IgD-negative memory B cell (primary cell): ENCODE results near the gene TNFRSF25. TPM values are rescaled to one million over a fixed set of nuclear protein-coding genes. Genes with fewer than 3 reads are reported as not detected.
"Not testable (repeated sequence)": the region's sequence is repeated elsewhere in the genome, so short reads cannot be mapped to it uniquely, and the experiment has no call there.

Experiments used
- H3K27ac Mint-ChIP-seq, 3 donors: one replicate each; pipeline ENCODE4 v1.8.0; 2020 to 2022; ENCODE audit warnings: mild to moderate bottlenecking in 3 of 3, mixed read lengths in 3 of 3, moderate library complexity in 1 of 3
- H3K27me3 Mint-ChIP-seq: one replicate; pipeline ENCODE4 v1.8.0; 2021; ENCODE audit warnings: mixed read lengths
- H3K36me3 Mint-ChIP-seq: one replicate; pipeline ENCODE4 v1.8.0; 2020; ENCODE audit warnings: mild to moderate bottlenecking, mixed read lengths
- H3K4me1 Mint-ChIP-seq, 3 donors: one replicate each; pipeline ENCODE4 v1.8.0; 2020 to 2022; ENCODE audit warnings: mixed read lengths in 3 of 3, mild to moderate bottlenecking in 1 of 3
- H3K4me3 Mint-ChIP-seq, 4 donors: one replicate each; pipeline ENCODE4 v1.8.0; 2020 to 2022; ENCODE audit warnings: mild to moderate bottlenecking in 4 of 4, mixed read lengths in 4 of 4, moderate library complexity in 3 of 4
- H3K9me3 Mint-ChIP-seq, 3 donors: one replicate each; pipeline ENCODE4 v1.8.0; 2020 to 2021; ENCODE audit warnings: mixed read lengths in 3 of 3, mild to moderate bottlenecking in 1 of 3
- polyA plus RNA-seq: library from polyadenylated mRNA; unstranded; fragments of 300-500 nt; fragmentation: Illumina TruSeq; gene quantifications from one replicate; pipeline ENCODE4 v1.2.3, GENCODE V29; 2021

Gene TNFRSF25
- polyA plus RNA-seq, 1 donor from 2014 or later = 2.3 TPM

- H3K36me3 Mint-ChIP-seq, H3K4me1 Mint-ChIP-seq, H3K9me3 Mint-ChIP-seq, H3K4me3 Mint-ChIP-seq: not testable (repeated sequence)
- peak overlapping the region in 1 of 3 donors; percentile 13 for H3K27ac Mint-ChIP-seq
- H3K27me3 Mint-ChIP-seq = peaks cover 25% of the 10 kb centered on the region
These were observed 29.7 kb downstream of the TNFRSF25 start for GRCh38 chr1:6436277-6436676.

GRCh38 chr1:6435547-6435946 is 30.4 kb downstream of the TNFRSF25 start:
- Mint-ChIP-seq H3K27ac (no peak overlapping the region), H3K27me3 (peaks cover 21% of the 10 kb centered on the region), H3K4me3 (no peak overlapping the region), H3K9me3 (no peaks in the 10 kb centered on the region), H3K4me1 (peaks cover 0 to 8% (median 5%) of the 10 kb centered on the region in 3 donors), H3K36me3 (no peaks in the 10 kb centered on the region)

DNA sequence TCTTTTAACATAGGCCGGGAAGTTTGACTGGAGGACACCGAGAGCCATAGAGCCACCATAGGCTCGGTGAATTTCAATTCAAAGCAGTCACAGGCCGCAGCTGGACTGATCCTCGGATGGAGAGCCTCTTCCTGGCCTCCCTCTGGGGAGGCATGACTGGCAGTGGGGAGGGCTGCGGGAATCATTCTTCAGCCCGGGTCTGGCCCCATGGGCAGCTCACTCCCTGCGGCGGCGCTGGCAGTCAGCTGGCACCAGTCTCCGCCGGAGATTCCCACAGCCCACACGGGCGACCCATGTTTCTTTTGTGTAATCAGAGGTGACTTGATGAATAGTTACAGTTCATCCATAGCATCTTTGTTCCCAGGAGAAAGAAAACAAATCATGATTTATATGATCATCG is 30.8 kb downstream of the TNFRSF25 start:
- Mint-ChIP-seq H3K27me3 (peaks cover 25% of the 10 kb centered on the region), H3K27ac (no peak overlapping the region), H3K36me3 (no peaks in the 10 kb centered on the region), H3K4me1 (peaks cover 0 to 8% (median 5%) of the 10 kb centered on the region in 3 donors), H3K9me3 (no peaks in the 10 kb centered on the region), H3K4me3 (no peak overlapping the region)

GRCh38 chr1:6434186-6434585 is 31.8 kb downstream of the TNFRSF25 start:
- H3K27me3 Mint-ChIP-seq = peaks cover 23% of the 10 kb centered on the region
- no peak overlapping the region for H3K4me3 Mint-ChIP-seq
- no peak overlapping the region for H3K27ac Mint-ChIP-seq
- H3K4me1 Mint-ChIP-seq = peaks cover 0 to 4% (median 2%) of the 10 kb centered on the region in 3 donors
- H3K9me3 Mint-ChIP-seq = no peaks in the 10 kb centered on the region
- H3K36me3 Mint-ChIP-seq = no peaks in the 10 kb centered on the region

GRCh38 chr1:6431645-6432579 is 34.1 kb downstream of the TNFRSF25 start:
- H3K27ac Mint-ChIP-seq, H3K36me3 Mint-ChIP-seq, H3K9me3 Mint-ChIP-seq, H3K4me1 Mint-ChIP-seq, H3K4me3 Mint-ChIP-seq: not testable (repeated sequence)
- H3K27me3 Mint-ChIP-seq = peaks cover 17% of the 10 kb centered on the region

GRCh38 chr1:6429660-6430411 is 36.1 kb downstream of the TNFRSF25 start:
- H3K9me3 Mint-ChIP-seq, H3K4me3 Mint-ChIP-seq, H3K27ac Mint-ChIP-seq, H3K36me3 Mint-ChIP-seq, H3K4me1 Mint-ChIP-seq: not testable (repeated sequence)
- H3K27me3 Mint-ChIP-seq = peaks cover 21% of the 10 kb centered on the region

- not testable (repeated sequence) for H3K27ac Mint-ChIP-seq, H3K36me3 Mint-ChIP-seq, H3K9me3 Mint-ChIP-seq, H3K4me1 Mint-ChIP-seq, H3K4me3 Mint-ChIP-seq
- H3K27me3 Mint-ChIP-seq = peaks cover 30% of the 10 kb centered on the region
These were observed 37.5 kb downstream of the TNFRSF25 start for GRCh38 chr1:6428453-6428852.

GRCh38 chr1:6427441-6428390 is 38.3 kb downstream of the TNFRSF25 start:
- Mint-ChIP-seq H3K9me3 (no peaks in the 10 kb centered on the region), H3K36me3 (no peaks in the 10 kb centered on the region), H3K27me3 (peaks cover 34% of the 10 kb centered on the region), H3K4me3 (no peak overlapping the region), H3K27ac (no peak overlapping the region), H3K4me1 (peaks cover 0 to 4% (median 0%) of the 10 kb centered on the region in 3 donors)

DNA sequence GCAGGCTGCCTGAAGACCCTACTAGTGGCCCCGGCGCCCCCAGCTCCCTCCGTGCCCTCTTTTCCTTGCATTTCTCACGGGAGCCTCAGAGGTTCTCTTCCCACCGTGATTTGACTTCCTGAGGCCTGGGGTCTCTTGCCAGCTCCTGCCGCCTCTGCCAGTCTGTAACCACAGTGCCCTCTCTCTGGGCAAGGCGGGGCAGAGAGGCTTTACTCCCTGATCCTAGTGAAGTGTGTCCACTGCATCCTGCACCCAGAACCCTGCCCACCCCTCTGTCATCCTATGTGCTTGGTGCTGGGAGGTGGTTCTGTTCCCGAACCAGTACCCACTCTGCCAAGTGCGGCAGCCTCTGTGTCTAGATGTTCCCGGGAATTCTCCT is 39.0 kb downstream of the TNFRSF25 start:
- Mint-ChIP-seq H3K27me3 (peaks cover 39% of the 10 kb centered on the region), H3K4me1 (peaks cover 0 to 4% (median 0%) of the 10 kb centered on the region in 3 donors), H3K9me3 (no peaks in the 10 kb centered on the region), H3K36me3 (no peaks in the 10 kb centered on the region), H3K4me3 (no peak overlapping the region), H3K27ac (no peak overlapping the region)

DNA sequence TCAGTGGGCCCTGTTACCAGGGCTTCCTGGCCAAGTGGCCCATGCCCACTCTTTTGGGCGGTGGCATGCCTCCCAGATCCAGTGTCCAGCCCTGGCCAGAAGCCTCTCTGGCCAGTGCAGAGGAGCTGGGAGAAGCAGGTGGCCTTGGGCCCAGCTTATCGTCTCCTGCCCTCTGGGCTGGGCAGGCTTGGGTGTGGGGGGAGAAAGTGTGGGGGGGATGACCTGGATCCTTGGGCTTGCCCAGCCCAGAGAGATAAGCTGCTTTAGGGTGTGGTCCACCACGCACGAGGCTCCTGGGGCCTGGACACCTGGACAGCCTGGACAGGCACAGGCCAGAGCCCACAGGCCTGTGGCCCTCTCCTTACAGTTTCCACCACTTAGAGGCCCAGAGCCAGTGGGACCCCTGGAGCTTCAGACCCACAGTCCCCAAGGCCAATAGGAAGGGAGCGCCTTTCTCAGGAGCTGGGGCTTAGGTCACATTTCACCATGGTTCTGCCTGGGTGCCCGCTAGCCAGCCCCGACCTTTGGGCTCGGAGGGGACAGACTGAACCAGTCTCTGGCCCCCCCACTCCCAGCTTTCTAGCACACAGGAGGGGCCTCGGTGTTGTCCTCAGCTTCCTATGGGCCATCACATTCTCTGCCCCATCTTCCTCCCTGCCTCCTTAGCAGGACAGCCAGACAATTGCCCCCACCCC is 39.5 kb downstream of the TNFRSF25 start:
- H3K4me3 Mint-ChIP-seq = no peak overlapping the region
- H3K36me3 Mint-ChIP-seq = no peaks in the 10 kb centered on the region
- H3K27ac Mint-ChIP-seq = no peak overlapping the region
- peaks cover 0 to 4% (median 4%) of the 10 kb centered on the region in 3 donors for H3K4me1 Mint-ChIP-seq
- H3K9me3 Mint-ChIP-seq = no peaks in the 10 kb centered on the region
- peaks cover 45% of the 10 kb centered on the region for H3K27me3 Mint-ChIP-seq

GRCh38 chr1:6425658-6426057 is 40.3 kb downstream of the TNFRSF25 start:
- no peaks in the 10 kb centered on the region for H3K9me3 Mint-ChIP-seq
- H3K27ac Mint-ChIP-seq = no peak overlapping the region
- H3K4me3 Mint-ChIP-seq = peak overlapping the region in 1 of 4 donors; percentile 32
- H3K4me1 Mint-ChIP-seq = peaks cover 0 to 8% (median 4%) of the 10 kb centered on the region in 3 donors
- peaks cover 48% of the 10 kb centered on the region for H3K27me3 Mint-ChIP-seq
- H3K36me3 Mint-ChIP-seq = no peaks in the 10 kb centered on the region

- peaks cover 44% of the 10 kb centered on the region for H3K27me3 Mint-ChIP-seq
- H3K4me3 Mint-ChIP-seq = peak within 1 kb of the TSS in 3 of 4 donors; percentile 46 to 87 (median 84)
- H3K36me3 Mint-ChIP-seq = no peaks in the 10 kb centered on the region
These were observed 41.1 kb downstream of the TNFRSF25 start, which contains the start of gene ESPN for GRCh38 chr1:6424619-6425593. Gene ESPN, plus strand, starts transcription at chr1:6424776. Its CDS starts 180 bp downstream, at chr1:6424956.

DNA sequence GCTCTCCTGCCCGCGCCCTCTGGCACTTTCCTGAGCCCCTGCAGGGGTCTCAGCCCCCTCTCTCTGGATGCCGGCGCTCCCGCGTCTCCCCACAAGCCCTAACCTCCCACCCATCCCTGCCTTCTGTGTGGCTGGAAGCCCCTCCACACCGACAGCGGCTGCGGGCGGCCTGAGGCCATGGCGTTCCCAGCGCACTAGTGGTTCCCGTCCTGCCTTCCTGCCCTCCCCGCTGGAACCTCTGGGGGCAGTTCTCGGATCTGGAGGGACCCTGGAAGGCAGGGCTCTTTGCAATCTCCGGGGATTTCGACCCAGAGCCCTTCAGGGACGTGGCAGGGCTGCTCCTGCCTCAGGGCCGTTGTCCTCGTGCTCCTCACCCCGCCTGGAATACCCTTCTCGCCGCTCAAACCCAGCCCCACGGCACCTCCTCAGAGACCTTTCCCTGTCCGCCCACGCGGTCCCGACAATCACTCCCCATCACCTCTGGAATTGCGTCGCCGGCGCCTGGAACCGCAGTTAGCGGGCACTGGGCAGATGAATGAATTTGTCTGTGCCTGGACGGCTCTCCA is 41.9 kb downstream of the TNFRSF25 start:
- Mint-ChIP-seq H3K9me3 (no peaks in the 10 kb centered on the region), H3K27me3 (peaks cover 42% of the 10 kb centered on the region), H3K27ac (no peak overlapping the region), H3K4me1 (peaks cover 1 to 8% (median 4%) of the 10 kb centered on the region in 3 donors), H3K4me3 (peak overlapping the region in 3 of 4 donors; percentile 46 to 87 (median 81)), H3K36me3 (no peaks in the 10 kb centered on the region)

More at GRCh38 chr1:6424619-6425593, 41.1 kb downstream of the TNFRSF25 start, which contains the start of gene ESPN:
- Mint-ChIP-seq H3K9me3 (no peaks in the 10 kb centered on the region), H3K4me1 (peaks cover 0 to 8% (median 4%) of the 10 kb centered on the region in 3 donors), H3K27ac (no peak within 1 kb of the TSS)
